ENCODE data around the gene CNTN6.

Gene CNTN6

GRCh38 chr3:1406250-1406649 is 313.4 kb downstream of the CNTN6 start:
- DNase-seq (ENCODE audit: low read depth in 2 of 2), result no peak

DNA sequence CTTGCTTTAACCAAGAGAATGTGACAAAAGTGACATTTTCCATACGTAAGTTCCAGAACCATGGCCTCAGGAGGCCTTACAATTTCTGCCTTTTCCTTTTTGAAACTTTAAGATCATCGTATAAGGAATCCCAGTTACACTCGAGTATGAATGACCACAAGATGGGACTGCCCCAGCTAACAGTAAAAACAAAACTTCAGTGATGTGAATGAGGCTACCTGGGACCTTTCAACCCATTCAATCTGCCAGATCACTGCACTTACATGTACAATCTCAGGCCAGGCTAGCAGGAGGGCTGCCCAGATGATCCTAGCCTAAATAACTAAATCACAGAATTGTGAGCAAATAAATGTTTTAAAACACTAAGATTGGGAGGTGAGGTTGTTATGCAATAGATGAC is 328.8 kb downstream of the CNTN6 start:
- DNase-seq (ENCODE audit: low read depth in 2 of 2), result no peak

DNA sequence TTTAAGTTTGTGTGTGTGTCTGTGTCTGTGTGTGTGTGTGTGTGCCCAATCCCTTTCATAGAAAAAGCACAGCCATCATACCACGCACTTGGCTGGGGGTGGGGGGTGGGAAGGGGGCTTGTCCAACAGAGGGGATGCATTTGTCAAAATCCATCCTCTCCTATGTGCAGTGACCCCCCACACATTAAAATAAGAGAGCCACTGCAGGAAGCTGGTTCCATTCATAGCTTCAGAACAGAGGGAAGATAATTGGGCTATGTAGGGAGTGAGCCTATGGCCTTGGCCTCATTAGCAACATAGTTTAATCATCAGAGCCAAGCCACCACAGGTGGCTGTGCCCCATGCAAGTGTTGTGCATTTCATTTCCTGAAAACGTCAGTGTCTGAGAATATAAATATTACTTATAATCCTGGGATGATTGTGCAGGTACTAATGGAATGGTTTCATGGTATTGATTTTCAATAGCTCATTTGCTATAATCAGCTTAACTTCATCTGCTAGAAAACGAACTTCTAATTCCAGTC is 330.8 kb downstream of the CNTN6 start:
- DNase-seq (ENCODE audit: low read depth in 2 of 2), result no peak

DNA sequence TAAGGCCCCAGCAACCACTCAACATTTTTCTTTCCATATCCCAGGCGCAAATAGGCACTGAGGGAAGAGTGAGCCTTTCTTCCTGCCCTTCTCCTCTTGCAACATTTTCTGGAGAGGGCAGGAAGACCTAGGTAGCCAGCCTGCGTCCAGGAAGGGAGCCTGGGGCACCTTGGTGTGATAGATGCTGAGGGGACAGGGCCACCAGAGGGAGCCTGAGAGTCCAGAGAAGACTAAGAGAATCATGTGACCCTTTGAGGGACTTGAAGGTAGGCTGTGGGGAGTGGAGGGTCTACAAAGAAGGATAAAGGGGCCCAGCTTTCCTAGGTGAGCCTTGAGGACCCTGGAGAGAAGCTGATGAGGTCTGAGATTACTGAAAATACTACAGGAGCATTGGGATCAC is 346.6 kb downstream of the CNTN6 start:
- DNase-seq (ENCODE audit: low read depth in 2 of 2), result no peak

- no peak for DNase-seq (ENCODE audit: low read depth in 2 of 2)
These were observed 349.4 kb downstream of the CNTN6 start for GRCh38 chr3:1442271-1442670.

DNA sequence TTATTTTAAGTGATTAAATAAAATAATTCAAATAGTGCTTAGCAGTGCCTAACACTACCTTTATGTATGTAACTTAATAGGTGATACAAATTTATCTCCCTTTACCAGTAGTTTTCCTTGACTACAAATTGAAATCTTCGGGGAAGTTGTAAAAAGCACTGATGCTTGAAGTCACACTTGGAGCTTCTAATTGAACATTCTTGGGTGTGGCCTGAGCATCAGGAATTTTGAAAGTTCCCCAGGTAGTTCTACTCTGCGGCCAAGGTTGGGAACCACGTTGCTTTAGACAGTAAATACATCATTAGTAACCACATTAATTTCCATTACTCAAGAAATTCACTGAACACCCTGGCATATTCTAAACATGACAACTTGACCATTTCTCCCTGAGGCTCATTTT is 351.4 kb downstream of the CNTN6 start:
- DNase-seq (ENCODE audit: low read depth in 2 of 2), result no peak

DNA sequence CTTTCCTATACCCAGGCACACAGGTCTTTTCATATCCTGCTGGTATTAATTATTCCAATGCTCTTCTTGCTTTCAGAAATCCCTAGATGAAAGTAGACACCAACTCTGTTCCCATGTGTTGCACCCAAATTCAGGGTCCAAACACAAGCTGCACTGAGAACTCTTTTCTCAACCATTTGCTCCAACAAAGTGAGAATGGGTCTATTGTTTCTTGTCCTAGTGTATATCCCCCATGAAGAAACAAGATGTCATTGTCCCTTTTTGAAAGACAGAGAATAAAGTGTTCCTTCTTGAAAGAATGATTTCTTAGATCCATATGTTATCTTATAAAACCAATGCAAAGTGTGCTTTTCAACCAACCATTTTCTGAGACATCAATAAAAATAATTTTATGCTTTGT is 353.7 kb downstream of the CNTN6 start:
- no peak for DNase-seq (ENCODE audit: low read depth in 2 of 2)

DNA sequence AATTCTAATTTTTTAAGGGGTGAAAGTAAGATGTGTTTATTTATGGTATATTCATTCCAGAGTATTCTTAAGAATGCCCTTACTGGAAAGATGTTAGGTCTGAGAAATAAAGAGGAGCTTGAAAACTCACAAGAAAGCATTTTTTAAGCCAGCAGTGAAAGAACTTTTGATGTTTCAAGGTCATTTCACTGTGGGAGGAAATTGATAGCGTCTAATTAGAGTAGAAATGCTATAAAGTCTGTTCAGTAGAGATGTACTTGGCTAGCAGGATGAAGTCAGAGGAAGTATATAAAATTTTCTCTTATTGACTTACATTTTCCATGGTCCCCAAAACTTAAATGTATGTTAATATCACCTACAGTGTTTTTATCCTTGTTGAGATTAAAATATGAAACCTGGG is 354.6 kb downstream of the CNTN6 start:
- DNase-seq (ENCODE audit: low read depth in 2 of 2), result no peak

DNA sequence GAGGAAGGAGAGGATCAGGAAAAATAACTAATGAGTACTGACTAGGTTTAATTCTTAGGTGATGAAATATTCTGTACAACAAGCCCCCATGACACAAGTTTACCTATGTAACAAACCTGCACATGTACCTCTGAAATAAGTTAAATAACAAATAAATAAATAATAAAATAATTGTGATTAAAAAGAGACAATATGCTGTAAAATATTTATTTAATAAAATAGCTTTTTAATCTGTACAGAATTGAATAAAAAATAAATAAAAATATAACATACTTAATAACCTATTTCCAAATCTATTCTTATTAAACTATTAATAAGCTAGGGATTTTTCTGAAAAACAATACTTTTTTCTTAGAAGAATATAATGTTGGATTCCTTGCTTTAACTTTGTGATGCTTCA is 355.6 kb downstream of the CNTN6 start:
- DNase-seq (ENCODE audit: low read depth in 2 of 2), result no peak
